Activated naive CD8-positive, alpha-beta T cell treated with anti-CD3 and anti-CD28 coated beads for 36 hours (primary cell): Measurements from ENCODE around the gene FUT9. TPM values are rescaled to one million over a fixed set of nuclear protein-coding genes. Genes with fewer than 3 reads are reported as not detected.

ENCODE experiments used
- DNase-seq: peaks from one replicate; pipeline ENCODE4 v3.0.0; 2021
- H3K27ac Mint-ChIP-seq: one replicate; pipeline ENCODE4 v1.8.0; 2022; ENCODE audit warnings: mild to moderate bottlenecking, moderate library complexity, mixed read lengths
- H3K27me3 Mint-ChIP-seq: one replicate; pipeline ENCODE4 v1.8.0; 2022; ENCODE audit warnings: mild to moderate bottlenecking, mixed read lengths
- H3K36me3 Mint-ChIP-seq: one replicate; pipeline ENCODE4 v1.8.0; 2021; ENCODE audit warnings: mild to moderate bottlenecking, mixed read lengths
- H3K4me1 Mint-ChIP-seq: one replicate; pipeline ENCODE4 v1.8.0; 2021; ENCODE audit warnings: mixed read lengths
- H3K4me3 Mint-ChIP-seq: one replicate; pipeline ENCODE4 v1.8.0; 2022; ENCODE audit warnings: mild to moderate bottlenecking, moderate library complexity, mixed read lengths
- H3K9me3 Mint-ChIP-seq: one replicate; pipeline ENCODE4 v1.8.0; 2022; ENCODE audit warnings: mixed read lengths
- total RNA-seq, 2 experiments: library from RNA; stranded (reverse); gene quantifications; one replicate each; pipeline ENCODE4 v1.2.3, GENCODE V29; 2021

FUT9 gene
- total RNA-seq, 2 experiments from 2014 or later, result not detected

GRCh38 chr6:96186516-96187195 lies 170.9 kb downstream of the FUT9 start:
- H3K4me1 Mint-ChIP-seq, result no peaks in the 10 kb centered on the region
- H3K9me3 Mint-ChIP-seq, result peaks cover 5% of the 10 kb centered on the region
- H3K4me3 Mint-ChIP-seq, result no peak overlapping the region
- peaks cover 8% of the 10 kb centered on the region for H3K27me3 Mint-ChIP-seq
- H3K27ac Mint-ChIP-seq, result no peak overlapping the region
- no peak for DNase-seq
- no peaks in the 10 kb centered on the region for H3K36me3 Mint-ChIP-seq

GRCh38 chr6:96194675-96195074 lies 178.9 kb downstream of the FUT9 start:
- DNase-seq, result no peak
- Mint-ChIP-seq H3K27ac (no peak overlapping the region), H3K9me3 (peaks cover 3% of the 10 kb centered on the region), H3K4me1 (no peaks in the 10 kb centered on the region), H3K27me3 (peaks cover 6% of the 10 kb centered on the region), H3K4me3 (no peak overlapping the region), H3K36me3 (no peaks in the 10 kb centered on the region)

GRCh38 chr6:96195272-96195671 lies 179.5 kb downstream of the FUT9 start:
- Mint-ChIP-seq H3K36me3 (no peaks in the 10 kb centered on the region), H3K4me1 (no peaks in the 10 kb centered on the region), H3K9me3 (peaks cover 3% of the 10 kb centered on the region), H3K4me3 (no peak overlapping the region), H3K27ac (no peak overlapping the region), H3K27me3 (peaks cover 6% of the 10 kb centered on the region)
- no peak for DNase-seq

GRCh38 chr6:96196633-96197032 lies 180.9 kb downstream of the FUT9 start:
- Mint-ChIP-seq H3K27ac (no peak overlapping the region), H3K27me3 (no peaks in the 10 kb centered on the region), H3K4me3 (no peak overlapping the region), H3K9me3 (no peaks in the 10 kb centered on the region), H3K4me1 (no peaks in the 10 kb centered on the region), H3K36me3 (no peaks in the 10 kb centered on the region)
- no peak for DNase-seq

- Mint-ChIP-seq H3K27ac (no peak overlapping the region), H3K4me3 (no peak overlapping the region), H3K4me1 (no peaks in the 10 kb centered on the region), H3K9me3 (no peaks in the 10 kb centered on the region), H3K27me3 (no peaks in the 10 kb centered on the region), H3K36me3 (no peaks in the 10 kb centered on the region)
- no peak for DNase-seq
Measured at GRCh38 chr6:96197241-96197640, 181.5 kb downstream of the FUT9 start.

- no peaks in the 10 kb centered on the region for H3K27me3 Mint-ChIP-seq
- H3K4me1 Mint-ChIP-seq, result no peaks in the 10 kb centered on the region
- no peak overlapping the region for H3K27ac Mint-ChIP-seq
- H3K4me3 Mint-ChIP-seq, result no peak overlapping the region
- no peaks in the 10 kb centered on the region for H3K36me3 Mint-ChIP-seq
- no peaks in the 10 kb centered on the region for H3K9me3 Mint-ChIP-seq
- no peak for DNase-seq
Measured at GRCh38 chr6:96202571-96202970, 186.8 kb downstream of the FUT9 start.

GRCh38 chr6:96211341-96211740 lies 195.6 kb downstream of the FUT9 start:
- Mint-ChIP-seq H3K4me3 (no peak overlapping the region), H3K4me1 (no peaks in the 10 kb centered on the region)

GRCh38 chr6:96212066-96212465 lies 196.3 kb downstream of the FUT9 start:
- Mint-ChIP-seq H3K27ac (no peak overlapping the region), H3K4me3 (no peak overlapping the region), H3K4me1 (no peaks in the 10 kb centered on the region), H3K9me3 (no peaks in the 10 kb centered on the region), H3K27me3 (no peaks in the 10 kb centered on the region), H3K36me3 (no peaks in the 10 kb centered on the region)
- DNase-seq, result no peak

More at GRCh38 chr6:96211341-96211740, 195.6 kb downstream of the FUT9 start:
- H3K27ac Mint-ChIP-seq, result no peak overlapping the region
- no peaks in the 10 kb centered on the region for H3K36me3 Mint-ChIP-seq
- no peak for DNase-seq
- H3K9me3 Mint-ChIP-seq, result no peaks in the 10 kb centered on the region
- H3K27me3 Mint-ChIP-seq, result no peaks in the 10 kb centered on the region

- Mint-ChIP-seq H3K36me3 (no peaks in the 10 kb centered on the region), H3K27me3 (no peaks in the 10 kb centered on the region), H3K27ac (no peak overlapping the region), H3K4me1 (no peaks in the 10 kb centered on the region), H3K4me3 (no peak overlapping the region), H3K9me3 (no peaks in the 10 kb centered on the region)
- DNase-seq, result no peak
Measured at GRCh38 chr6:96213784-96214183, 198.0 kb downstream of the FUT9 start.

- H3K27me3 Mint-ChIP-seq, result no peaks in the 10 kb centered on the region
- H3K4me1 Mint-ChIP-seq, result no peaks in the 10 kb centered on the region
- no peak for DNase-seq
- no peak overlapping the region for H3K4me3 Mint-ChIP-seq
- no peaks in the 10 kb centered on the region for H3K9me3 Mint-ChIP-seq
- H3K36me3 Mint-ChIP-seq, result no peaks in the 10 kb centered on the region
- H3K27ac Mint-ChIP-seq, result no peak overlapping the region
Measured at GRCh38 chr6:96223695-96224094, 207.9 kb downstream of the FUT9 start.

- H3K36me3 Mint-ChIP-seq, result no peaks in the 10 kb centered on the region
- H3K27me3 Mint-ChIP-seq, result no peaks in the 10 kb centered on the region
- H3K27ac Mint-ChIP-seq, result no peak overlapping the region
- DNase-seq, result no peak
- no peak overlapping the region for H3K4me3 Mint-ChIP-seq
- H3K4me1 Mint-ChIP-seq, result no peaks in the 10 kb centered on the region
- no peaks in the 10 kb centered on the region for H3K9me3 Mint-ChIP-seq
Measured at GRCh38 chr6:96227135-96227534, 211.4 kb downstream of the FUT9 start.

GRCh38 chr6:96234444-96234843 lies 218.7 kb downstream of the FUT9 start:
- H3K36me3 Mint-ChIP-seq, result no peaks in the 10 kb centered on the region
- no peak overlapping the region for H3K4me3 Mint-ChIP-seq
- no peak for DNase-seq
- H3K4me1 Mint-ChIP-seq, result no peaks in the 10 kb centered on the region
- H3K9me3 Mint-ChIP-seq, result no peaks in the 10 kb centered on the region
- peaks cover 4% of the 10 kb centered on the region for H3K27me3 Mint-ChIP-seq
- no peak overlapping the region for H3K27ac Mint-ChIP-seq

GRCh38 chr6:96235927-96236326 lies 220.2 kb downstream of the FUT9 start:
- no peak overlapping the region for H3K27ac Mint-ChIP-seq

GRCh38 chr6:96236471-96236870 lies 220.7 kb downstream of the FUT9 start:
- no peak for DNase-seq
- H3K4me3 Mint-ChIP-seq, result no peak overlapping the region
- no peaks in the 10 kb centered on the region for H3K9me3 Mint-ChIP-seq
- no peaks in the 10 kb centered on the region for H3K36me3 Mint-ChIP-seq
- no peaks in the 10 kb centered on the region for H3K4me1 Mint-ChIP-seq
- H3K27ac Mint-ChIP-seq, result no peak overlapping the region
- H3K27me3 Mint-ChIP-seq, result peaks cover 4% of the 10 kb centered on the region

More at GRCh38 chr6:96235927-96236326, 220.2 kb downstream of the FUT9 start:
- Mint-ChIP-seq H3K4me1 (no peaks in the 10 kb centered on the region), H3K4me3 (no peak overlapping the region), H3K27me3 (peaks cover 4% of the 10 kb centered on the region), H3K36me3 (no peaks in the 10 kb centered on the region), H3K9me3 (no peaks in the 10 kb centered on the region)
- DNase-seq, result no peak

GRCh38 chr6:96237638-96238347 lies 222.0 kb downstream of the FUT9 start:
- no peaks in the 10 kb centered on the region for H3K4me1 Mint-ChIP-seq
- DNase-seq, result no peak
- no peaks in the 10 kb centered on the region for H3K9me3 Mint-ChIP-seq
- H3K27me3 Mint-ChIP-seq, result peaks cover 4% of the 10 kb centered on the region
- no peaks in the 10 kb centered on the region for H3K36me3 Mint-ChIP-seq
- no peak overlapping the region for H3K4me3 Mint-ChIP-seq
- H3K27ac Mint-ChIP-seq, result no peak overlapping the region

GRCh38 chr6:96246563-96246962 lies 230.8 kb downstream of the FUT9 start:
- no peak for DNase-seq
- no peak overlapping the region for H3K27ac Mint-ChIP-seq
- no peaks in the 10 kb centered on the region for H3K36me3 Mint-ChIP-seq
- no peak overlapping the region for H3K4me3 Mint-ChIP-seq
- H3K27me3 Mint-ChIP-seq, result no peaks in the 10 kb centered on the region
- no peaks in the 10 kb centered on the region for H3K9me3 Mint-ChIP-seq
- no peaks in the 10 kb centered on the region for H3K4me1 Mint-ChIP-seq
